Brain microvascular endothelial cell (primary cell): ENCODE results near the gene FAT1.

Experiments
- DNase-seq: peaks from one replicate; pipeline ENCODE4 v3.0.0-alpha.2; 2020
- H3K27ac ChIP-seq: fragments of 250-450 bp; sonication (Bioruptor Pico); 2 replicates; pipeline ENCODE4 v1.5.1; 2020; ENCODE audit warnings: mild to moderate bottlenecking, moderate library complexity
- H3K27me3 ChIP-seq: fragments of 250-450 bp; sonication (Bioruptor Pico); replicated peaks from 2 replicates; pipeline ENCODE4 v1.5.1; 2020; ENCODE audit warnings: mild to moderate bottlenecking
- H3K36me3 ChIP-seq: fragments of 250-450 bp; sonication (Bioruptor Pico); replicated peaks from 2 replicates; pipeline ENCODE4 v1.5.1; 2020; ENCODE audit warnings: mild to moderate bottlenecking
- H3K4me3 ChIP-seq: 2 replicates; pipeline ENCODE4 v1.5.1; 2011; ENCODE audit warnings: low read depth, mild to moderate bottlenecking, control low read depth, low read length, moderate library complexity
- CTCF ChIP-seq: IDR thresholded peaks from 2 replicates; pipeline ENCODE4 v1.5.1; 2011; ENCODE audit warnings: low read depth, mild to moderate bottlenecking, moderate library complexity, low read length, control low read depth, inconsistent platforms; ENCODE audit errors: missing control alignments
- in situ Hi-C: cut with HindIII; loops from 2 replicates; pipeline ENCODE4 v1.10.0; 2017; ENCODE audit warnings: low sequenced_read_pairs, low pct_ligation_motif_present

Gene FAT1

DNA sequence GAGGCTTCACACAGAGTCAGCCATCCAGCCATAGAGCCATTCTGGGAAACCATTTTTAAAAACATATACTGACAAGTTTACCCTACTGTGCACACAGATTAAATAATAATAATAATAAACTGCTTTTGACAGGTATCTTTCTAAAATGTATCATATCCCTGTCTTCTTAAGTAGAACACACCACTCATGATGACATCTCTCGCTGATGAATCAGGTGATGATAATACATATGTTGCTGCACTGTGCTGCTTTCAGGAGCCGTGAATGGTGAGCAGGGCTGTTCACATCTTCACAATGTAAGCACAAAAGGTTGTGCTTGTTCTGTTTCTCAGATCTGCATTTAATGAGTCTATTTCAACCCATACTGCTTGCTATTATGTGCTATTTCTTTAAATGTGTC is 171.8 kb downstream of the FAT1 start:
- H3K36me3 ChIP-seq, result no peaks in the 10 kb centered on the region
- no peak for TF ChIP-seq CTCF
- no peak for DNase-seq
- peaks cover 4% of the 10 kb centered on the region for H3K27me3 ChIP-seq
- in situ Hi-C loops, result no loop called here
- H3K27ac ChIP-seq, result no peak overlapping the region
- no peak overlapping the region for H3K4me3 ChIP-seq

DNA sequence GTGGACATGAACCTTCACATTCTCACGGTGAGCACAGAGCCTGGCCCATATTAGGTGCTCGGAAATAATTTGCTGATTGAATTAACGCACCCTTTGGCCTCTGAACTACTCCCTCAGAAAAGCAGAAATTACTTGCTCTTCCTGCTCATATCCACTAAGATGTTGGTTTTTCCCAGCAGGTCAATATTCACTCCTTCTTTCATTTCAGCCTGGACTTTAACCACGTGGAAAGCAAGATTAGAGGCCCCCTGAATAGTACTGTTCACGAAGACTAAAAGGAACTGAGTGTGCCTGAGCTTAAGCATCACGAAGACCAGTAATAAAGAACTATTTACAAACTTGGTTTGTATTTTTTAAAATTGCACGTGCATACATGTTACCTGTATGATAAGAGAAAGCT is 178.2 kb downstream of the FAT1 start:
- H3K36me3 ChIP-seq, result no peaks in the 10 kb centered on the region
- in situ Hi-C loops, result no loop called here
- peaks cover 4% of the 10 kb centered on the region for H3K27me3 ChIP-seq
- DNase-seq, result no peak
- H3K4me3 ChIP-seq, result no peak overlapping the region
- H3K27ac ChIP-seq, result no peak overlapping the region
- no peak for TF ChIP-seq CTCF

- no peaks in the 10 kb centered on the region for H3K36me3 ChIP-seq
- in situ Hi-C loops, result no loop called here
- no peak for DNase-seq
- H3K4me3 ChIP-seq, result no peak overlapping the region
- H3K27ac ChIP-seq, result no peak overlapping the region
- TF ChIP-seq CTCF, result no peak
- no peaks in the 10 kb centered on the region for H3K27me3 ChIP-seq
Measured at GRCh38 chr4:186543206-186543605, 180.4 kb downstream of the FAT1 start.

GRCh38 chr4:186541801-186542200 is 181.9 kb downstream of the FAT1 start:
- DNase-seq, result no peak
- in situ Hi-C loops, result no loop called here
- H3K27ac ChIP-seq, result no peak overlapping the region
- no peaks in the 10 kb centered on the region for H3K27me3 ChIP-seq
- H3K36me3 ChIP-seq, result no peaks in the 10 kb centered on the region
- no peak for TF ChIP-seq CTCF
- no peak overlapping the region for H3K4me3 ChIP-seq

DNA sequence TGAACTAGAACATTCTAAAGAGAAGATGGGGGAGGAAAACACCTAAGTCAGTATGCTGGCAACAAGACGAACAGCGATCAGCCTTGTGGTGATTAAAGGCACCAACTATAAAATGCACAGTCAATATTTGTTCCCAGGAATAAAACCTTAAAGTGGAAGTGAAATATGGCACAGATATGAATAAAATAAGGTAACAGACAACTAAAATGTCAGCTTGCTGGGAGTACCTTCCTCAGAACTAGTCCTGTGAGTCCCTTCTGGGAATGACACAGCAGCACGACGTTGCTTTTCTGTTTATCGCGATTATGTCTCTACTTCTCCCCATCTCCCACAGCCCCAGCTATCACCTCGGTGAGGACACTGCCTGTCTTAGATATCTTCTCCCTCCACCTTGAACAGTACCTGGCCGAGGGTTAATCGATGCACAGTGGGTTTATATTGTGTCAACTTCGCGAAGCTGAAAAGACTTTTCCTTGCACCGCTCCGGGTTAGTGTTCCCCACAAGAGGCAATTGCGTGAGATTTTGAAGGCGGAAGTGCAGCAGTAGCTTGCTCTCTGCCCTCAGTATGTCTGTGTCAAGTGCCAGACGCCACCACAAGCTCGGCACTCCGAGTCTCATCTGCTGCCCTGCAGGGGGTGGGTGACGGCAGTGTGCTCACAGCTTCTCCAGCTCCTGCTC is 185.7 kb downstream of the FAT1 start:
- DNase-seq, result no peak
- in situ Hi-C loops, result no loop called here

More for the DNA sequence above, 185.7 kb downstream of the FAT1 start:
- Histone ChIP-seq H3K27ac (no peak overlapping the region), H3K36me3 (no peaks in the 10 kb centered on the region), H3K27me3 (no peaks in the 10 kb centered on the region), H3K4me3 (no peak overlapping the region)
- no peak for TF ChIP-seq CTCF
